NCI-H510A (cell line): ENCODE data around the gene MORN2.
"Not testable (repeated sequence)": the region's sequence is repeated elsewhere in the genome, so short reads cannot be mapped to it uniquely, and the experiment has no call there.

Experiments
- DNase-seq: peaks from one replicate; lab custom pipeline; 2025; lab: John Stamatoyannopoulos, UW

Gene MORN2

GRCh38 chr2:38875576-38876367 is at the start of gene MORN2, which contains the start of gene DHX57:
MORN2 (plus strand) TSS chr2:38875976.
DHX57 (minus strand) TSS chr2:38875934; CDS start chr2:38868405, 7,529 bp downstream.
- DNase-seq, result peak; percentile 64

DNA sequence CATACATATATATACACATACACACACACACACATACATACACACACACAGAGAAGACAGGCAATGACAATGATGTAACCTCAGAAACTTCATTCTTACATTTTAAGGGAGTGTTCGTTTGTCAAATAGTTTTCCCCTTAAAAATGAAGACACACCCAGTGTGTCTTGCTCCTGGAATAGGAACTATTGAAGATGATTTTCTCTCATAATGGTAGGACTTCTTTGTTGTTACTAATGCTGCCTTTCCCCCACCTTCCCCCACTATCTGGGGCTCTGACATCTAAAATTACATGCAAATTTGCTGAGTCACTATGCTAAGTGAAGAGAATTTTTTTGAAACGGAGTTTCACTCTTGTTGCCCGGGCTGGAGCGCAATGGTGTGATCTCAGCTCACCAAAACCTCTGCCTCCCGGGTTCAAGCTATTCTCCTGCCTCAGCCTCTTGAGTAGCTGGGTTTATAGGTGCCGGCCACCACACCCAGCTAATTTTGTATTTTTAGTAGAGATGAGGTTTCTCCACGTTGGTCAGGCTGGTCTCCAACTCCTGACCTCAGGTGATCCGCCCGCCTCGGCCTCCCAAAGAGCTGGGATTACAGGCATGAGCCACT is 48.1 kb upstream of the MORN2 start:
- not testable (repeated sequence) for DNase-seq

DNA sequence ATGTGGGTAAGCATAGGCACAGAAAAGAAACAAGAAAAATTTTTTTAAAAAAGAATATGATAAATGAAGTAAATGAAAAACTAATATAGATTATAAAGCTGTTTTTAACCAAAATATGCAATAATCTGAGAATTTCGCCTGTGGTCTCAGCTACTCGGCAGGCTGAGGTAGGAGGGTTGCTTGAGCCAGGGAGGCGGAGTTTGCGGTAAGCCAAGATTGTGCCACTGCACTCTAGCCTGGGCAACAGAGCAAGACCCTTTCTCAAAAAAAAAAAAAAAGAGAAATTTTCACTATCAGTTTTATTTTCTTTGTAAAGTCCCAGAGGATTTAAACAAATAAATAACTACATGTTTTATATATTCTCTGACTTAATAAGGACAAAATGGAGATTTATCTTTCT is 47.3 kb upstream of the MORN2 start:
- no peak for DNase-seq

- DNase-seq, result no peak
These were observed 45.8 kb upstream of the MORN2 start for GRCh38 chr2:38829971-38830370.

GRCh38 chr2:38830526-38831159 is 45.1 kb upstream of the MORN2 start:
- no peak for DNase-seq

DNA sequence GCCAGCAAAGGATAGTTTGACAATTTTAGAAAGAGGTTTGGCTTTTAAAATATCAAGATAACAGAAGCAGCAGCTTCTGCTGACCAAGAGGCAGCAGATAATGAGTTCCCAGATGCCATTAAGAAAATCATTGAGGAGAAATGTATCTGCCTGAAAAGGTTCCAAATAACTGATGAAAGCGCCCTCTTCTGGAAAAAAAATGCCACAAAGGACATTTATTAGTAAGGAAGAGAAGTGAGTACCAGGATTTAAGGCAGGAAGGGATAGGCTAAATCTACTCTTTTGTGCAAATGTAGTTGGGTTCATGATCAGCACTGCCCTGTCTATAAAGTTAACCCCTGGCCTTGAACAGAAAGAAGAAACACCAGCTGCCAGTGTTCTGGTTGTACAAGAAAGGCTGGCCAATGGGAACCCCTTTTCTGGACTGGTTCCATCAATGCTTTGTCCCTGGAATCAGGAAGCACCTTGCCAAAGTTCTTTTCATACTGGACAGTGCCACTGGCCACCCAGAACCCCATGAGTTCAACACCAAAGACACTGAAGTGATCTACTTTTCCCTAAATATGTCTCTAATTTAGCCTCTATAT is 40.7 kb upstream of the MORN2 start:
- no peak for DNase-seq

DNA sequence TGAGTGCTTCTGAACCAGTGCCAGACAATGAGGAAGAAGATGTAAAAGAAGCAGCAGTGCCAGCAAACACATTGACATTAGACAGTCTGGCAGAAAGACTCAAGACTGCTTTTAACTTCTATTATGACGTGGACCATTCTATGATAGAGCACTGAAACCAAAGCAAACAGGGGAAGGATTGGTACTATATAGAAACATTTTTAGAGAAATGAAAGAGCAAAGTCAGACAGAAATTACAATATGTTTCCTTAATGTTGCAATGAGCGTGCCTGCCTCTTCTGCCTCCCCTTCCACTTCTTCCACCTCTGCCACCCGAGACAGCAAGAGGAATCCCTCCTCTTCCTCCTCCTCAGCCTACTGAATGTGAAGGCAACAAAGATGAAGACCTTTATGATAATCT is 39.8 kb upstream of the MORN2 start:
- DNase-seq, result no peak

DNA sequence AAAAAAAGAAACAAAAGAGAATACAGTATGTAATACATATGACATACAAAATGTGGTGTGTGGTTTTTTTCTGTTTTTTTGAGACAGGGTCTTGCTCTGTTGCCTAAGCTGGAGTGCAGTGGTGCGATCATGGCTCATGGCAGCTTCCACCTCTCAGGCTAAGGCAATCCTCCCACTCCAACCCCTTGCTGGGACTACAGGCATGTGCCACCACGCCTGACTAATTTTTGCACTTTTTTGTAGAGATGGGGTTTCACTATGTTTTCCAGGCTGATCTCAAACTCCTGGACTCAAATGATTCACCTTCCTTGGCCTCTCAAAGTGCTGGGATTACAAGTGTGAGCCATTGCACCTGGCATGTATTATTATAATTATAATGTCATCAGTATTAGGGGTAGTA is 39.0 kb upstream of the MORN2 start:
- DNase-seq, result no peak

GRCh38 chr2:38850045-38850444 is 25.7 kb upstream of the MORN2 start:
- DNase-seq, result no peak

GRCh38 chr2:38856165-38856564 is 19.6 kb upstream of the MORN2 start:
- no peak for DNase-seq

DNA sequence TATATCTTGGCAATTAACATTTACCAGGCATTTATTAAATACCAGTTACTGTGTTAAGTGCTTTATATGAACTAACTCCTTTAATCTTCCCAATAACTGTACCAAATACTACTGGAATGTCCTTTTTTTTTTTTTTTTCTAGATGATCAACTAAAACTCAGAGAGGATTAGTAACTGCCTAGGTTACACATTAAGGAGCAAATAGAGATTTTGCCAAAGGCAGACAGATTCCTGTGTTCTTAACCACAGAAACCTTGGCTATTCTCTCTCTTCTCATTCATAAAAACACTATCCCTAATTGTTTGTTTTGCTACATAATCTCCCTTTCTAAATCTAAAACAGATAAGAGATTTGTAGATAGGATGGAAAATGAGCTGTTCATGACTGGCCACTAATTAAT is 13.3 kb upstream of the MORN2 start:
- DNase-seq, result no peak

GRCh38 chr2:38863061-38863695 is 12.6 kb upstream of the MORN2 start:
- DNase-seq, result no peak

GRCh38 chr2:38866773-38867443 is 8.9 kb upstream of the MORN2 start:
- no peak for DNase-seq

DNA sequence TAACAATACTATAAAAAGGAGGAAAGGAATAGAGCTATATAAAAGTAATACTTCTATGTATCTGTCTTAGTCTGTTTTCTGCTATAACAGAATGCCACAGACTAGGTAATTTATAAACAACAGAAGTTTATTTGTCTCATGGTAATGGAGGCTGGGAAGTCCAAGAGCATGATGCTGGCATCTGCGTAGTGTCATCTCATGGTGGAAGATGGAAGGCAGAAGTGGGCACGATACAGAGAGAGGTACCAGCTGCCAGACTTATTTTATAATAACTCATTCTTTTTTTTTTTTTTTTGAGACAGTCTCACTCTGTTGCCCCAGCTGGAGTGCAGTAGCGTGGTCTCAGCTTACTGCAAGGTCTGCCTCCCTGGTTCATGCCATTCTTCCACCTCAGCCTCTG is 4.3 kb upstream of the MORN2 start:
- no peak for DNase-seq

- DNase-seq, result no peak
These were observed 2.0 kb upstream of the MORN2 start for GRCh38 chr2:38873763-38874162.

DNA sequence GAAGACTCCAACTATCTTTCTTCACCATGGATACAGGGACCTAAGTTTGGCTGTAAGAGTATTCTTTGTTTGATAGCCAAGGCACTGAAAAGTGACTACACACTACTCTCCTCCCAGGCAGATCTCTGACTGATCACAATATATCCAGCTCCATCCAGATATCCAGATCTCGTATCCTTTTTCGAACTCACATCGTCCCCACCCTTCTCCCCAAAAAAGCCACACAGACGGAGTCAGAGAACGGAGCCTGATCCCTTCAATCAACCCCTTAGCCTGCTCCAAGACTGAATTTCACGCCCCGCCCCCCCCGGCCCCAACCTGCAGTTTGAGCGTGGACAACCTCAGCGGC is 575 bp upstream of the MORN2 start:
- no peak for DNase-seq

- no peak for DNase-seq
These were observed 631 bp downstream of the MORN2 start for GRCh38 chr2:38876407-38876806.

GRCh38 chr2:38886063-38886462 is 10.3 kb downstream of the MORN2 start:
- DNase-seq, result no peak

- DNase-seq, result no peak
These were observed 11.6 kb downstream of the MORN2 start for GRCh38 chr2:38887347-38887746.

DNA sequence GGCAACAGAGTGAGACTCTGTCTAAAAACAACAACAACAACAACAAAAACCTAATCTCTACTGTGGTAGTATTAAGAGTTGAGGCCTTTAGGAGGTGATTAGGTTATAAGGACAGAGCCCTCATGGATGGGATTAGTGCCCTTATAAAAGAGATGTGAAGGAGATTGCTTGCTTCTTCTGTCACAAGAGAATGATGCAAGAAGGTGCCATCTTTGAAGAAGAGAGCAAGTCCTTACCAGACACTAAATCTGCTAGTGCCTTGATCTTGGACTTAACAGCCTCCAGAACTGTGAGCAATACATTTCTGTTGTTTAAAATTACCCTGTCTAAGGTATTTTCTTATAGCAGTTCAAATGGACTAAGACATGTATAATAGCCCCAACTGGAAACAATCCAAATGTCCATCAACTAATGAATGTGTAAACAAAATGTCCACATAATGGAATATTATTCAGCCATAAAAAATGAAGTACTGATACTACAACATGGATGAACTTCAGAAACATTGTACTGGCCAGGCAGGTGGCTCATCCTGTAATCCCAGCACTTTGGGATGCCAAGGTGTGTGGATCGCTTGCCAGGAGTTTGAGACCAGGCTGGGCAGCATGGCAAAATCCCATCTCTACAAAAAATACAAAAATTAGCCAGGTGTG is 12.3 kb downstream of the MORN2 start:
- DNase-seq, result no peak

GRCh38 chr2:38889045-38889444 is 13.3 kb downstream of the MORN2 start:
- DNase-seq, result no peak
